Measurements from ENCODE around the gene ZMIZ1.
"Not testable (repeated sequence)": the region's sequence is repeated elsewhere in the genome, so short reads cannot be mapped to it uniquely, and the experiment has no call there.

ZMIZ1 gene

DNA sequence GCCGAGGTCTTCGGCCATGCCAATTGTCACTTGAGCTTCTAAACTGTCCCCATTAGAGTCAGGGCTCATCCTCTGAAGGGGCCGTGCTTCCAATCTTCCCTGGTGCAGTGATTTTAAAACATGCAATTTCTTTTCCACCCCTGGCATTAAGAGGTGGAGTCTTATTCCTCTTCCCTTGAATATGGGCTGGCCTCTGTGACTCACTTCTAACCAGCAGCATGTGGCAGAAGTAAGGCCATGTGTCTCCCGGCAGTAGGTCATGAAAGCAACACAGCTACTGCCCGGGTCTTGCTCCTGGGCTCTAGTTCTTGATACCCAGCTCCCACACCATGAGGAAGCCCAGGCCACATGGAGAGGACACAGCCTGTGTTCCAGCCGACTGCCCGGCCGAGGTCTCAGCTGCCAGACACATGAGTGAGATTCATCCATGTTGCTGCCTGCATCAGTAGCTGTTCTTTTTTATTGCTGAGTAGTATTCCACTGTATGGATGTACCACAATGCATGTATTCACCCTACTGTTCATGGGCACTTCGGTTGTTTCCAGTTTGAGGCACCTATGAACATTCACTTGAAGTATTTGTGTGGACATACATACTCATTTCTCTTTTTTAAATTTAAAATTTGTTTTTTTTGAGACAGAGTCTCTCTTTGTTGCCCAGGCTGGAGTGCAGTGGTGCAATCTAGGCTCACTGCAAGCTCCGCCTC lies 264.0 kb downstream of the ZMIZ1 start:
- not testable (repeated sequence) for DNase-seq

DNA sequence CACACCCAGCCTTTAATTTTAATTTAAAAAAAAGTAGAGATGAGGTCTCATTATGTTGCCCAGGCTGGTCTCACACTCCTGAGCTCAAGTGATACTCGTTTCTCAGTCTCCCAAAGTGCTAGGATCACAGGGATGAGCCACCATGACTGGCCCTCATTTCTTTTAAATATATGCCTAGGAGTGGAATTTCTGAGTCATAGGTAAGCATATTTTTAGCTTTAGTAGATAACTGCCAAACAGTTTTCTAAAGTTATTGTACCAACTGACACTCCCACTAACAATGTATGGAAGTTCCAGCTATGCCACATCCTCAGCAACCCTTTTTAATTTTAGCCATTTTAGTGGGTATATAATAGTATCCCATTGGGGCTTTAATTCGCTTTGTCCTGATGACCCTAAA lies 264.7 kb downstream of the ZMIZ1 start:
- DNase-seq: no peak

DNA sequence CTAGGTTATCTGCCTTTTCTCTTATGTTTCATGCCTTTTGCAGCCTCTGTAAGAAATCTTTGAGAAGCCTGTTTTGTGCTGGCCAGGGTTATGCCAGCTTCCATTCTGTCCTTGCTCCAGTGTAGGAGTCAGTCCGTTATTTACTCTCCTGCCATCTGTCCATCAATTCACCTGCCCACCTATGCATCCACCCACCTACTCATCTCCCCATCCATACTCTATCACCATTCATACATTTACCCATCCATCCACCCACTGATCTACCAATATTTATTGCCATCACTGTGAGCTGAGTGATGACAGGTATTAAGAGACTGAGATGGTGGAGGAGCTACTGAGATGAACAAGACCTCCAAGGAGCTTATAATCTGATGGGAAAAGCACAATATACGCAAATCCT lies 265.8 kb downstream of the ZMIZ1 start:
- no peak for DNase-seq

DNA sequence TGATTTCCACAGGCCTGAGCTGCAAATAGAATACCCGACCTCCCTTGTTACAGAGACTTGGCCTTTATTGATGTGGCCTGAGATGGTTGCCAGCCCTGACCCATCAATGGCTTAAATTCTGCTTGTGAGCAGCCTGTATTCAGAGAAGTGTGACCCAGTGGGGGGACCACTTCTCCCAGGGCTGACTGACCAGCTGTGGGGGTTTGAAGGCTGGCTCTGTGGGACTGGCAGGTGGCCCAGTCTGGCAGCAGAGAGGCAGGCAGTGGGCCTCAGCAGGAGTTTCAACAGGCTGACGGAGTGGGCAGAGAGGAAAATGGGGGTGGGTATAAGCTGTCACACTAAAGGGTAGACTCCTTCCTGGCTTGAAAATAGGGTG lies 266.3 kb downstream of the ZMIZ1 start:
- DNase-seq: no peak

DNA sequence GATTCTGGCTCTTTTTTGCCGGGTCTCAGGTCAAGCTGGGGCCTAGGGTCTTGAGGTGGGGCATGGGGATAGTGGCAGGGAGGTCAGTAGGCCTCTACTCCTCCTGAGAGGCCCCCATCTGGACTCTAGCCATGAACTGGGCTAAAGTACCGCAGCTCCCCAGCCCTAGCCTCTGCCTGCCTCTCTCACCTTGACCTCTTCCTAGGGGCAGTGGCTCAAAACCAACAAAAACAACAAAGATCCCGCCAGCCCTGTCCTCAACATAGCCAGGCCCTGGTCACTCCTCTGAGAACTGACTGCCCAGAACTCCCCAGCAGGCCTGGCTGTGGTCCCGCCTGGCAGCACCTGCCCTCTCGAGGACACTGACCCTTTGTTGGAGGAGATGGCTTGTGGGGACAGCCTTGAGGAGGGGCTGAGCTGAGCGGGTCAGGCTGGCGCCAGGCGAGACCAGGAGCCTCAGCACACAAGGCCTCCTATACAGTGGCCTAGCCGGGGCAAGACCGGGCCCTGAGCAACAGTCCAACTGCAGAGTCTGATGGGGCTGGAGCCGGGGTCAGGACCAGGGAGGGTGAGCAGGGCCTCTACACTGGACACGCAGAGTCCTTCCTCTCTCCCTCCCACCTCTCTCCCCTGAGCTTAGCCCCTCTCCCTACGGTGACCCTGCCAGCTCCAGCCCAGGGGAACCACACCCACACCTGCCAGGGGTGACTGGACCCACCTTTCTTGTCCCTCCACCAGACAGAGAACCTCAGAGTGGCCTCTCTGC lies 266.9 kb downstream of the ZMIZ1 start:
- no peak for DNase-seq

DNA sequence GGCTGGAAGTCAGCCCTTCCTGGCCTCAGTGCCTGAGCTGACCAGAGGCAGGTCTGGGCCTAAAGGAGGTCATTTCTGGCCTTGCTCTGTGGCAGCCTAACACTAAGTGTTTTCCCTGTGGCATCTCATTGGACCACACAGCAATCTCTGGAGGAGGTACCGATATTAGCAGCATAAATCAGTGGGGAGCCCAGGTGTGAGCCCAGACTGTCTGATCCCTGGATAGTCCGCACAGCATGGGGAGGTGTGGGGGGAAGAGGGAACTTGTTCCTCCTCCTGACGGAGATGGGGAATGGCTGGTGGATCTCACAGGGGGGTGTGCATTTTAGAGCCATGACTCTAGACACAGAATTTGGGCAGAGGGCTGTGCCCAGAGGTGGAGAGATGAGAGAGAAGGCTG lies 267.5 kb downstream of the ZMIZ1 start:
- no peak for DNase-seq

DNA sequence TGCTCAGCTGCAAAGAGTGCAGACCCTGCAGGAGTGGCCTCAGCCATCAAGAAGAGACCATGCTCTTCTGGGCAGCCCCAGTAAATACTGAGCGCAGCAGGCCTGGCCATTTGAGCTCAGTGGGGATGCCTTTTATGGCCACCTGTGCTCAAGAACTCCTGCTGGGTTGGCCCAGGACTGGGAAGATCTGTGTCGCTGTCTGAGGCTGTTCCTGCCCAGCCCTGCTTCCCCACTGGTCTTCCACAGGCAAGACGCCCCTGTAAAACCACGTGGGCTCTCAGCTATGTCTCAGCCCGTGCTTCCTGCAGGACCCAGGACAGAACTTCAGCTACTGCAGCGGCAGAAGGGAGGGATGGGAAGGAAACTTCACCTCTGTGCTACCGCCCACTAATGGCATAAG lies 268.0 kb downstream of the ZMIZ1 start:
- no peak for DNase-seq

DNA sequence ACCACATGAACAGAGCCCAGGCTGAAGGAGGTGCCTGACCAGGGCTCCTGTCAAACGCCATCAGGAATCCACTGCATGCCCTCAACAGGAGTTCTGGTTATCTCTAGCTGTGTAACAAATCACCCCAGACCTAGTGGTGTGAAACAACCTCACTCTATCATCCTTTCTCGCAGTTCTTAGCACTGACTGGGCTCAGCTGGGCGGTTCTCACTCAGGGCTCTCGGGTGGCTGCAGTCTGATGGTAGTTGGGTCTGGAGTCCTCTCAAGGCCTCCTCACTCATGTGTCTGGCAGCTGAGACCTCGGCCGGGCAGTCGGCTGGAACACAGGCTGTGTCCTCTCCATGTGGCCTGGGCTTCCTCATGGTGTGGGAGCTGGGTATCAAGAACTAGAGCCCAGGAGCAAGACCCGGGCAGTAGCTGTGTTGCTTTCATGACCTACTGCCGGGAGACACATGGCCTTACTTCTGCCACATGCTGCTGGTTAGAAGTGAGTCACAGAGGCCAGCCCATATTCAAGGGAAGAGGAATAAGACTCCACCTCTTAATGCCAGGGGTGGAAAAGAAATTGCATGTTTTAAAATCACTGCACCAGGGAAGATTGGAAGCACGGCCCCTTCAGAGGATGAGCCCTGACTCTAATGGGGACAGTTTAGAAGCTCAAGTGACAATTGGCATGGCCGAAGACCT lies 269.2 kb downstream of the ZMIZ1 start:
- DNase-seq: not testable (repeated sequence)

DNA sequence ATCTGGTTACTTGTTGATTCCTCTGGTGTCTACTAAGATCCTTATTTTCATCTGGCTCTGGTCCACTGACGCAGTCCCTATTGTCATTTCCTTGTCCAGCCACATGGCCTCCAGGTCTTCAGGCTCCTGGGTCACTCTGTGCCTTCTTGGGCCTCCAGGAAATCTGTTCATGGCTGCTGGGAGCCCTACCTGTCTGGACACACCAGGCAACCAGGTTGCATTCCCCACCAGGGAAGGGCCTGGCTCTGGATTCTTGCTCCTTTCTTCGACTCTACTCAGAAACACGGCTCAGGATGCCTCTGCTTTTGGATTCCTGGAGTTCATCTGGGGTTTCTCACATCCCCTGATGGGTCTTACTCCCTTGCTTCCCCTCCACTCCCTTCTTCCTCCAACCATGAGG lies 270.5 kb downstream of the ZMIZ1 start:
- DNase-seq: no peak

DNA sequence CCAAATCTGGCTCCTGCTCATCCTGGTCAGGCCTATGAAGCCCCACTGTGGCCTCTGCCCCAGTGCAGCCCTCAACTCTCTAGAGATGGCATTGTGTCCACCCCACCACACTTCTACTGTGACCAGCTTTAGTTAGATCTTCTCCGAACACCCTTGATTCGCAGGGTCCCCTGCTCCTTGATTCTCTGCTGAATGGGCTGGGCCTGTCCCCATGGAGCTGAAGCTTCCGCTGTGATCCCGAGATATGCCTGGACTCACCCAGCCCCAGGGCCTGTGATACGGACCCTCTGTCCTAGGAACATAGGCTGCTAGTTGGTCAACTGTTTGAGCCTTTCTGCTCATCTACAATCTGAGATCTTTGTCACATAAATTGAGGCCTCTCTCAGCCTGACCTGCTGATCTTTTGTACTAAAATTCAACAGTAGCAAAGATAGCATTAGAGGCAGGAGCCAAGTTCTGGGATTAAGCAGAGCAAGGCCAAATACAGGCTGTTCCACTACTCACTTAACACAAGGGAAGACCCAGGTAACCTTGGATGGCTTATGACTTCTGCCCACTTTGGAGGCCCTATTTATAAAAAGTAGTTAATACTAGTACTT lies 272.0 kb downstream of the ZMIZ1 start:
- DNase-seq: no peak

DNA sequence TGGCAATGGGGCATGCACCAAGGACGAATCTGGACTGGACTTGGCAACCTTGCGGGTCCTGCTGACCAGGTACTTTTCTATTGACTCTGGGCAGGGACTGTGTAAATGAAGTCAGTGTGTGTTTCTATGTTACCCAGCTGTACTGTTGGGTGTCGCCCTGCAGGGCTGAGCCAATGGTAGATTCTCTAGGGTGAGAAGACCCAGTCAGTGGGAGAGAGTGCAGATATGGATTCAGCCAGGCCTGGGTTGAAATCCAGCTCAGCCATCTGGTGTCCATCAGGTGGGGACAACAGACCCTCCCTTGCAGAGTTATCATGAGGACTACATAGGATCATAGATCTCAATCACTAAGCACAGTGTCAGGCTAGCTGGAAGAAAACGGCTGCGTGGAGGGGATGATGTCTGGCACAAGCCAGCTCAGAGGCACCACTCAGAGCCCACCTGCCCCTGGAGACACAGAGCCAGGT lies 273.6 kb downstream of the ZMIZ1 start:
- DNase-seq: no peak

DNA sequence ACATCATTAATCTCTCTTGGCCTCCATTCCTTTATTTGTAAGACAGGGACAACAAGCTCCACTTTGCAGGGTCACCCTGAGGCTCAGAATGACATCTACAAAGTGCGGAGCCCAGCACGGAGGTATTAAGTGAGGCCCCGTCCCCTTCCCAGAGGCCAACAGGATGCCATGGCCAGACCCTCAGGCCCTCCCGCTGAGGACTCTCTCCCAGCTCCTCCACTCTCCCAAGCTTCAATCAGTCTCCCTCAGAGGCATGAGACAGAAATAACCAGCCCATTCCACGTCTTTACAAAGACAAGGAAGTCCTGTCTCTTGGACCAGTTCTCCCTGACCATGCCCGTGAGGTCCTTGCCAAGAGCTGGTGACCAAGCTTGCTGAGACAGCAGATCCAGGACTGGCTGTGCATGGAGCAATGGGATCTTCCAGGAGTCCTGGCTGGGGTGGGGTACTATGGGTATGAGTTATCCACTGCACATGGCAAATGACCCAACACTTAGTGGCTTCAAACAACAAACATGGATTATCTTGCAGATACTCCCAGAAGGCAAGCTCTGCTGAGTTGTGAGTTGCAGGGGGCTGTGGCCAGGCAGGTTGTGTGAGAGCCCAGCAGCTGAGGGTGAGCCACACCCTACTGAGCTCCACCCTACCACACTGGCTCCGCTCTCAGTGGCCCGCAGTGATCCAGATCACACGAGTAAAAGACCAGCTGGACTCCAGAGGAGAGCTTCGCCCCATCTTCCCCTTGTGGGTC lies 274.2 kb downstream of the ZMIZ1 start:
- DNase-seq: no peak

DNA sequence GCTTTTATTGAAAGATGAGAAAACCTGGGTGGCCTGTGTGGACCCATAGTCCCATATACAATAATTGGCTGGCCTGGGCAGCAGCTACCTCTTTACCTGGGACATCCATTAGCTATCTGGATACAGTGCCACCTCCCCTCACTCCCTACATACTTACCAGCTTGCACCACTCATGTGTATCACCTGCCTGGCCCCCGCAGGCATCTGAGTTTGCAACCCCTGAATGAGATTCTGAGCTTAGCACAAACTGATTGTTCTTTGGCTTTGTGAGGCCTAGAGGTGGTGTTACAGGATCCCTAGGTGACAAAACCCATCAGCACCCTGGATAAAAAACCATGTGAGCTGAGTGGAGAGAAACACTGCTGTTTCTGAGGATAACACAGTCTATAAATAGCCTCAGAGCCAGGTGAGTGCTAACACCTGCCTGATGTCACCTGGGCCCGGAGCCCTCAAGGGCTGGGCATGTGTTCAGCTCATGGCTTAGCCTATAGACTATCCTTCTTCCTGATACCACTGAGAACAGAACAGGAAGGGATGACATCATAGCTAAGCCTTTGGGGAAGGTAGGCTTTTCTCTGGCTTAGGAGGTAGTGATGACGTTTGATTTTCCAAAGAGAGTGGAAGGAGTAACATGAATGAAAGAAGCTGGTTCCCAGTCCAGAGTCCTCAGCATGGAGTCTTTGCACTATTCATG lies 275.9 kb downstream of the ZMIZ1 start:
- no peak for DNase-seq

DNA sequence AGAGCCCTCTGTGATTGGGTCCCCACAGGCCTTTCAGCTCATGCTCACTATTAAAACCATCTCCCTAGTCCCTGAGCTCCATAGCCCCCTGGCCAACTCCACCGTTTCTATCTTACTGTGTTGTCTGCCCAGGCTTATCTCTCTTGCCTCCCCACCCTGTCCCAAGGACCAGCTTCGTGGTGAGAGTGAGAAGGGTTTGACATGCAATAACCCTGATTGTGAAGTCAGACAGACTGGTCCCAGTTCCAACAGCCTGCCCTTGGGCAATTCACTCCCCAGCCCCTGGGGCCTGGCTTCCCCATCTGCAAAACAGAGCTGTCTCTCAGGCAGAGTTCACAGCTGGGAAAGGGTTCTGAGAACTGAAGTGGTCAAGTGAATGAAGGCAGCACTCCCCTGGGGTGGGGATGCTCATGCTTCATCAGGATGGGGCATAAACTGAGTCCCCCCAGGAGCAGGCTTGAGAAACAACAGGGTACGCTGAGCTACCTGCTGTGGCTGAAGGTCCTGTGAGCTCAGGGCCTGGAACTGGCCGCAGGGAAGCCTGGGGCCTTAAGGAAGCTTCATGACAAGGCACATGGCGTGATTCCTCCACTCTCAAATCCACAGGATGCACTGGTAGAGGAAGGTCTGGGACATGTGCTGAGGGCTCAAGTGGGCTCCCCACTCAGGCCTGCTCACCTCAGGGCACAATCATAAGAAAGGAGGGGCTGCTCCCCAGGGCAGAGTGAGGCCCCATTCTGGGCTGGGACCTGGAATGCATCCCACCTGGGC lies 276.7 kb downstream of the ZMIZ1 start:
- peak; percentile 57 for DNase-seq

DNA sequence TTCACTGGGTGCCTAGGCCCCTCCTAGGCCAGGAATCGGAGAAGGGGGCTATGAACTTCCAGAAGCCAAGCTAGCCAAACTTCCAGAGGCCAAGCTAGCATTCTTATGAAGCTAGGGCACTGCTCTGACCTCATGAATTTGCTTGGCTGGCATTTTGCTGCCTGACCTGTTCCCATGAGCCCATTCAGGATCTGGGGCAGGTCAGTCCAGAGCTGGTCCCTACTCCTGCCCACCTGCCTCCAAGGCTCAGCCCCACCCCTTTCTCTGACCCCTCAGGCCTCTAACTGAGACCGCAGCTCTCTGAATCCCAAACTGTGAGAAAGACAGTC lies 277.2 kb downstream of the ZMIZ1 start:
- DNase-seq: no peak

DNA sequence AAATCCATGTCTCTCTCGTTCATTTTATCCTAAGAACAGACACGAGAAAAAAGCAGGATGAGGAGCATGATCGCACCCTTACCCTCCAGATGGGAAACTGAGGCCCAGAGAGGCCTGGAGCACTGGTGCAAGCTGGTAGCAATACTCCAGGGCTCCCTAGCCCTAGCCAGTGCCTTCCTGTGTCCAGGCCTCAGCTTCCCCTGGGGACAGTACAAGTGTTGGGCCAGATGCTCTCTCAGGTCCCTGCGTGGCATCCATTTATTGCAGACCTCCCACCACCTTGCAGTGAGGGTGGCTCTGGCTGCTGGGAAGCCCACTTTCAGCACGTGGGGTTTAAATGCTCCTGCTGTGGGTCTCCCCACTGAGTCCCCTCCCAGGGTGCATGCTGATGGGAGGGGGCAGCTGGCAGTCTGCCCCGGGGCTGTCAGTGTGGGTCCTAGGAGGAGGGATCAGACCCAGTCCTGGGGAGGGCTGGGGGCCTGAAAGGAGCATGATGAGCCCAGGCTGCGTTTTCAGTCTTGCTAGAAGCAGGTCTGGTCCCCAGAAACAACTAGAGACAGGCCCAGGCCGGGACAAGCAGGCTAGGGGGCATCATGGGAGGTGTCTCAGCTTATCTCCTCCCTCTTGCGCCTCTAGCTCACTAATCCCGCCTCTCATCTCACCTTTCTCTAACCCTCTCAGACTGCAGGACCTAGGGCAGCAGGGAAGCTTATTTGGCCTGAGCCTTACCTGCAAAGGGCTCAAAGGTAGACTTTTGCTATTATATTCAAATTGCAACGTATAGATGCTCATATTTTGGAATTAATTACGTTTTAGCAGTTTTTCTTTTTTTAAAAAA lies 277.8 kb downstream of the ZMIZ1 start:
- DNase-seq: no peak

DNA sequence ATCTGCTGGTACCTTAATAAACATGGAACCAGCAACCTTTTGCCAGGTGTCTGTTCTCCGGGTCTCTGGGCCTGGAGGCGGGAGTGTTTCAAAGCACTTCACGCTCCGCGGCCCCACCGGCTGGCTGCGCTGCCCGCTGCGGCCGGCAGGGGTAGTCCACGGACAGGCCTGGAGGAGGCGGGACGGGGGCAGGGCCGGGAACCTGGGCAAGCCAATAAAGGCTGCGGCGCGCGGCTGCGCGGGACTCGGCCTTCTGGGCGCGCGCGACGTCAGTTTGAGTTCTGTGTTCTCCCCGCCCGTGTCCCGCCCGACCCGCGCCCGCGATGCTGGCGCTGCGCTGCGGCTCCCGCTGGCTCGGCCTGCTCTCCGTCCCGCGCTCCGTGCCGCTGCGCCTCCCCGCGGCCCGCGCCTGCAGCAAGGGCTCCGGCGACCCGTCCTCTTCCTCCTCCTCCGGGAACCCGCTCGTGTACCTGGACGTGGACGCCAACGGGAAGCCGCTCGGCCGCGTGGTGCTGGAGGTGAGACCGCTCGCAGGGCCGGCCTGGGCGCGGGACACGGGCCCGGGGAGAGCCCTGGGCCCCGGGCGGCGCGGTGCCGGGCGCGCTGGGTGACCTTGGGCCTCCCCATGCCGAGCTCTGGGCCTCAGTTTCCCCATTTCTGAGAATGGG lies 278.6 kb downstream of the ZMIZ1 start, which contains the start of gene PPIF:
TSS of gene PPIF (plus strand) at position 244 of the 668 bp plus-strand sequence. CDS start at position 324, 80 bp downstream.
- peak; percentile 75 for DNase-seq

DNA sequence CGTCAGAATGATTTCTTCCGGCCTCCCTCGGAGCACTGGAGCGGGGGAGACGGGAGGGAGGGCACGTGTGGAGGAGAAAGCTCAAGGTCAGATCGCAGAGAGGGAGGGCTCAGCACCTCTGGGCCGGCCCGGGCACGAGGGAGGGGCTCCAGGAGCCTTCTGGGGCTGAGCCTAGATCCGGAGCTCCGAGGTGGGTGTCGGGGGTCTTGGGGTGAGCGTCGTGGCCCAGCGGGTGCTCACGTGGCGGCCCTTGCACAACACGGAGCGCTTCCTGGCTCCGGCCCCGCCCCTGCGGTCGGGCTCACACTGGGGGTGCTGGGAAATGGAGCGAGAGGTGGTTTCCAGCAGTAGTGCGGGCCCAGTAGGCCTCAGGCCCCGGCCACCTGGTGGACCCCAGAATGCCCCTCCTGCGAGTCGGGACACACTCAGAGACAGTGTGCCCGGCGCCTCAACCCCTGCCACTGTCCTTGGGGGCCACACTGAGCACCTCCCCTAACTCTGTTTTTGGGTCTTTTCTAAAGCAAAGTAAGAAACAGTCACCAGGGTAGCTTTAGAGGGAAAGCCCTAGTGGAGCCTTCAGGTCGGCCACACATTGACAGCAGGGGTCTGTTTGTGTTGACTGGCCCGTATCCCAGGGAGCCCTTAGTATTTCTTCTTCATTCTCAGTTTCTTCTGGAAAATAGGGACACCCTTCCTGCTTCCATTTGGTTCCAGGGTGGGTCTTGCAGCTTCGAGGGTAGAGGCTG lies 279.3 kb downstream of the ZMIZ1 start:
- peak; percentile 48 for DNase-seq

DNA sequence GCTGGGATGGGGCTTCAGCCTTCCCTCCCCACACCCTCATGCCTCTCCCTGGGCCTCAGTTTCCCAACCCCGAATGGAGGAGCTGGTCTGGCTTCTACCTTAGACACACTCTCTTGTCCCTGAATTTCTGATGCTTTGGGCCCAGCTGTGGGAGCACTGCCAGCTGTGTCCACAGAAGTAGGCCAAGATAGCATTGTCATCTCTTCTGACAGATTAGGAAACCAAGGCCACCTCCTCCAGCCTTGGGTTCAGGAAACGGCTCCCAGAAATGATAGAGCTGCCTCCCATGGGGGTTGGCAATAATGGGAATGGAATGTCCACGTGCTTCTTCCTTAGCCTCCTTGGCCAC lies 279.8 kb downstream of the ZMIZ1 start:
- no peak for DNase-seq

Data from GF-D8 (cell line).